ENCODE results near the gene RAPGEF5.

RAPGEF5 gene

GRCh38 chr7:22320416-22320815 is 36.5 kb downstream of the RAPGEF5 start:
- Histone ChIP-seq H3K4me1 (ENCODE audit: insufficient read depth, poor library complexity, severe bottlenecking) (peaks cover 11% of the 10 kb centered on the region), H3K27ac (ENCODE audit: poor library complexity, severe bottlenecking) (no peak overlapping the region), H3K9me3 (ENCODE audit: severe bottlenecking) (no peaks in the 10 kb centered on the region), H3K36me3 (ENCODE audit: low read depth) (no peaks in the 10 kb centered on the region), H3K27me3 (ENCODE audit: insufficient read depth, poor library complexity, severe bottlenecking) (no peaks in the 10 kb centered on the region), H3K4me3 (ENCODE audit: severe bottlenecking) (no peak overlapping the region)
- DNase-seq (ENCODE audit: low spot score) (no peak), ATAC-seq (ENCODE audit: low read depth) (no peak)
- no peak for TF ChIP-seq CTCF (IDR thresholded peaks at IDR 0.05; ENCODE audit: poor library complexity, severe bottlenecking)

- Histone ChIP-seq H3K27ac (ENCODE audit: poor library complexity, severe bottlenecking) (peak overlapping the region; percentile 10), H3K27me3 (ENCODE audit: insufficient read depth, poor library complexity, severe bottlenecking) (no peaks in the 10 kb centered on the region), H3K9me3 (ENCODE audit: severe bottlenecking) (no peaks in the 10 kb centered on the region), H3K4me1 (ENCODE audit: insufficient read depth, poor library complexity, severe bottlenecking) (peaks cover 11% of the 10 kb centered on the region), H3K4me3 (ENCODE audit: severe bottlenecking) (no peak overlapping the region), H3K36me3 (ENCODE audit: low read depth) (no peaks in the 10 kb centered on the region)
- DNase-seq (ENCODE audit: low spot score) (no peak), ATAC-seq (ENCODE audit: low read depth) (peak; percentile 29; the same call in 1 of the 3 replicates)
- no peak for TF ChIP-seq CTCF (IDR thresholded peaks at IDR 0.05; ENCODE audit: poor library complexity, severe bottlenecking)
These were observed 37.2 kb downstream of the RAPGEF5 start for GRCh38 chr7:22319424-22320403.

- peaks cover 7% of the 10 kb centered on the region for H3K36me3 ChIP-seq (ENCODE audit: low read depth)
- no peak for DNase-seq (ENCODE audit: low spot score)
- no peaks in the 10 kb centered on the region for H3K9me3 ChIP-seq (ENCODE audit: severe bottlenecking)
- no peak for TF ChIP-seq CTCF (IDR thresholded peaks at IDR 0.05; ENCODE audit: poor library complexity, severe bottlenecking)
- peaks cover 11% of the 10 kb centered on the region for H3K4me1 ChIP-seq (ENCODE audit: insufficient read depth, poor library complexity, severe bottlenecking)
- ATAC-seq (ENCODE audit: low read depth): no peak
- no peak overlapping the region for H3K27ac ChIP-seq (ENCODE audit: poor library complexity, severe bottlenecking)
- no peaks in the 10 kb centered on the region for H3K27me3 ChIP-seq (ENCODE audit: insufficient read depth, poor library complexity, severe bottlenecking)
- no peak overlapping the region for H3K4me3 ChIP-seq (ENCODE audit: severe bottlenecking)
These were observed 38.6 kb downstream of the RAPGEF5 start for GRCh38 chr7:22318376-22318775.

- Histone ChIP-seq H3K27ac (ENCODE audit: poor library complexity, severe bottlenecking) (no peak overlapping the region), H3K36me3 (ENCODE audit: low read depth) (peaks cover 11% of the 10 kb centered on the region), H3K27me3 (ENCODE audit: insufficient read depth, poor library complexity, severe bottlenecking) (no peaks in the 10 kb centered on the region), H3K4me1 (ENCODE audit: insufficient read depth, poor library complexity, severe bottlenecking) (peaks cover 11% of the 10 kb centered on the region), H3K9me3 (ENCODE audit: severe bottlenecking) (no peaks in the 10 kb centered on the region), H3K4me3 (ENCODE audit: severe bottlenecking) (no peak overlapping the region)
- DNase-seq (ENCODE audit: low spot score): no peak
- no peak for ATAC-seq (ENCODE audit: low read depth)
- TF ChIP-seq CTCF (IDR thresholded peaks at IDR 0.05; ENCODE audit: poor library complexity, severe bottlenecking): no peak
These were observed 39.3 kb downstream of the RAPGEF5 start for GRCh38 chr7:22317632-22318031.

- Histone ChIP-seq H3K36me3 (ENCODE audit: low read depth) (peaks cover 11% of the 10 kb centered on the region), H3K27me3 (ENCODE audit: insufficient read depth, poor library complexity, severe bottlenecking) (no peaks in the 10 kb centered on the region), H3K27ac (ENCODE audit: poor library complexity, severe bottlenecking) (no peak overlapping the region), H3K4me3 (ENCODE audit: severe bottlenecking) (no peak overlapping the region), H3K4me1 (ENCODE audit: insufficient read depth, poor library complexity, severe bottlenecking) (peaks cover 11% of the 10 kb centered on the region), H3K9me3 (ENCODE audit: severe bottlenecking) (no peaks in the 10 kb centered on the region)
- no peak for TF ChIP-seq CTCF (IDR thresholded peaks at IDR 0.05; ENCODE audit: poor library complexity, severe bottlenecking)
- no peak for DNase-seq (ENCODE audit: low spot score)
- no peak for ATAC-seq (ENCODE audit: low read depth)
These were observed 40.0 kb downstream of the RAPGEF5 start for GRCh38 chr7:22316914-22317313.

All from RWPE2 (cell line).